Psoas muscle (tissue), 8 donors: Measurements from ENCODE around the gene PLET1. TPM values are rescaled to one million over a fixed set of nuclear protein-coding genes. Genes with fewer than 3 reads are reported as not detected.
A peak's percentile ranks its signal among the peaks of the same experiment; 100 is the strongest.

Experiments
- ATAC-seq, 4 donors: fragments of 200-7000 bp; cut with Tn5 transposase; one replicate each; pipeline ENCODE4 v1.9.1; 2020; ENCODE audit warnings: moderate library complexity in 3 of 4, mild to moderate bottlenecking in 2 of 4
- DNase-seq, 2 donors: peaks; one replicate each; pipeline ENCODE4 v3.0.0-alpha.2; 2020
- H3K27ac ChIP-seq: fragments of 200-600 bp; one replicate; pipeline ENCODE4 v1.8.0; 2022
- H3K27me3 ChIP-seq, 3 donors: fragments of 200-600 bp in 1 of 3; one replicate each; pipeline versions ENCODE4 v1.6.1 to v1.8.0; 2013 to 2022; ENCODE audit warnings: low read length in 2 of 3, mild to moderate bottlenecking in 2 of 3, moderate library complexity in 1 of 3; ENCODE audit not compliant: insufficient read depth in 3 of 3
- H3K36me3 ChIP-seq, 2 donors: fragments of 200-600 bp in 1 of 2; one replicate each; pipeline versions ENCODE4 v1.6.1 to v1.8.0; 2013 to 2022; ENCODE audit warnings: low read depth in 1 of 2, mild to moderate bottlenecking in 1 of 2, moderate library complexity in 1 of 2; ENCODE audit not compliant: insufficient read depth in 1 of 2
- H3K4me1 ChIP-seq: fragments of 200-600 bp; one replicate; pipeline ENCODE4 v1.8.0; 2022
- H3K4me3 ChIP-seq: fragments of 200-600 bp; one replicate; pipeline ENCODE4 v1.8.0; 2022; ENCODE audit warnings: mild to moderate bottlenecking
- H3K9me3 ChIP-seq: fragments of 200-600 bp; one replicate; pipeline ENCODE4 v1.8.0; 2022
- WGBS, 3 donors: extraction: QIAGEN DNeasy Blood & Tissue Kit; methylation state at CpG; one replicate each; pipeline versions ENCODE4 v1.1.6 to v1.1.7; 2013; 5-methylcytosine and 5-hydroxymethylcytosine counted together
- intact Hi-C, 2 donors: fragments of 100-400 bp; cut with DNase I; formaldehyde crosslinking; loops; one replicate each; pipeline versions ENCODE4 v1.11.0 to v1.14.2; 2022
- polyA plus RNA-seq, 3 donors: library from polyadenylated mRNA; stranded (reverse); fragments of 200-250 nt; gene quantifications; one replicate each; pipeline ENCODE4 v1.2.3, GENCODE V29; 2013
- total RNA-seq, 4 donors: library from RNA; stranded (reverse); fragmentation: NEBNext Ultra II Directional in 2 of 4; extraction: Animal tissue kit (Norgen Biotek cat#: 25700) in 2 of 4; gene quantifications; one replicate each; pipeline versions ENCODE4 v1.2.1 to v1.2.4, GENCODE V29; 2021 to 2023
- TF ChIP-seq, protein P1 (sequence below): fragments of 200-600 bp; IDR thresholded peaks from one replicate; pipeline ENCODE4 v1.8.0; 2022; ENCODE audit warnings: antibody characterized with exemption
- donor health status: healthy with polysubstance abuse.
- donor health status: DM: no; HTN: no; CAD: no; lungs with moderate emphysema.
- donor health status: Bipolar disorder and iron deficiency.
- donor health status: healthy.
- donor health status: DM: yes; HTN: yes; CAD: no.
- donor health status: DM: no; HTN: no; CAD: no.
- donor health status: DM: no; HTN: no; CAD: no.
- donor health status: DM: yes; HTN: yes; CAD: no.

The PLET1 gene
- total and polyA plus RNA-seq, 7 donors: not detected

DNA sequence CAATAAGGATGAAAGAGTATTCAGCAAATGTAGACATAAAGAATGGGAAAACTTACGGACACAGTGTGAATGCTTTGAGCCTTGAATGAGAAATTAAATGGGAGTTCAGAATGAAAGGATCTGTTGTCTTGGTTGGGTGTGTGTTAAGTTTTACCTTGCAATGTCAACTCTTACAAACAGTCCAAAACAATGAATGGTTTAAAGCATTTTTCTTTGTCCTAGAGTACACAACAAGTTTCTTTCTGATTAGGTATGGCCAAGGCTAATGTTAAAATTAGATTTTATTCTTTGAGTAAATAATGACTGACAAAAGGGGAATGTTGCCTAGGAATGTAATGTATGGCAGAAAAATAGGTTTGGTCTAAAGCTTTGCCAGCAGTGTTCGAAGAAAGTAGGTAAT lies 32.0 kb downstream of the PLET1 start:
- peaks cover 4 to 63% of the 10 kb centered on the region in 2 donors for H3K36me3 ChIP-seq
- no peak for ATAC-seq
- intact Hi-C loops: loop anchor here in 1 of 2 donors (10.0 kb wide), 1 partner anchor 1066 kb away; no protein-coding TSS in a partner anchor
- H3K27me3 ChIP-seq: no peaks in the 10 kb centered on the region
- H3K27ac ChIP-seq: no peak overlapping the region
- WGBS, 3 donors: 93 to 97% (median 97%) methylated on average over 2 of the region's 2 CpGs
- TF ChIP-seq, protein P1, sequence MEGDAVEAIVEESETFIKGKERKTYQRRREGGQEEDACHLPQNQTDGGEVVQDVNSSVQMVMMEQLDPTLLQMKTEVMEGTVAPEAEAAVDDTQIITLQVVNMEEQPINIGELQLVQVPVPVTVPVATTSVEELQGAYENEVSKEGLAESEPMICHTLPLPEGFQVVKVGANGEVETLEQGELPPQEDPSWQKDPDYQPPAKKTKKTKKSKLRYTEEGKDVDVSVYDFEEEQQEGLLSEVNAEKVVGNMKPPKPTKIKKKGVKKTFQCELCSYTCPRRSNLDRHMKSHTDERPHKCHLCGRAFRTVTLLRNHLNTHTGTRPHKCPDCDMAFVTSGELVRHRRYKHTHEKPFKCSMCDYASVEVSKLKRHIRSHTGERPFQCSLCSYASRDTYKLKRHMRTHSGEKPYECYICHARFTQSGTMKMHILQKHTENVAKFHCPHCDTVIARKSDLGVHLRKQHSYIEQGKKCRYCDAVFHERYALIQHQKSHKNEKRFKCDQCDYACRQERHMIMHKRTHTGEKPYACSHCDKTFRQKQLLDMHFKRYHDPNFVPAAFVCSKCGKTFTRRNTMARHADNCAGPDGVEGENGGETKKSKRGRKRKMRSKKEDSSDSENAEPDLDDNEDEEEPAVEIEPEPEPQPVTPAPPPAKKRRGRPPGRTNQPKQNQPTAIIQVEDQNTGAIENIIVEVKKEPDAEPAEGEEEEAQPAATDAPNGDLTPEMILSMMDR: no peak
- no peak overlapping the region for H3K4me3 ChIP-seq
- H3K9me3 ChIP-seq: no peaks in the 10 kb centered on the region
- H3K4me1 ChIP-seq: peaks cover 14% of the 10 kb centered on the region
- DNase-seq: no peak

DNA sequence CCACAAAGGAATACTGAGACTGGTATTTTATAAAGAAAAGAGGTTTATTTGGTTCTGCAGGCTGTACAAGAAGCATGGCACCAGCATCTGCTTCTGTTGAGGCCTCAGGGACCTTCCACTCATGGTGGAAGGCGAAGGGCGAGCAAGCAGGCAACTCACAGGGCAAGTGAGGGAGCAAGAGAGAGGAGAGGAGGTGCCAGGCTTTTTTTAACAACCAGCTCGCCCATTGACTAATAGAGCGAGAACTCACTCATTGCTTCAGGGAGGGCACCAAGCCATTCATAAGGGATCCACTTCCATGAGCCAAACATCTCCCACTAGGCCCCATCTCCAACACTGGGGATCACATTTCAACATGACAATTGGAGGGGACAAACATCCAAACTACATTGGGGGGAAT lies 33.2 kb downstream of the PLET1 start:
- H3K36me3 ChIP-seq: peaks cover 4 to 51% of the 10 kb centered on the region in 2 donors
- TF ChIP-seq, protein P1: no peak
- WGBS, 3 donors: 61 to 76% (median 75%) methylated on average over 4 of the region's 4 CpGs
- H3K9me3 ChIP-seq: no peaks in the 10 kb centered on the region
- H3K4me1 ChIP-seq: peaks cover 14% of the 10 kb centered on the region
- DNase-seq: no peak
- peak in 2 of 4 donors; percentile 57 to 62 for ATAC-seq
- H3K27me3 ChIP-seq: no peaks in the 10 kb centered on the region
- peak overlapping the region; percentile 72 for H3K4me3 ChIP-seq
- intact Hi-C loops: loop anchor here in 1 of 2 donors (10.0 kb wide), 1 partner anchor 1067 kb away; no protein-coding TSS in a partner anchor
- peak overlapping the region; percentile 99 for H3K27ac ChIP-seq

DNA sequence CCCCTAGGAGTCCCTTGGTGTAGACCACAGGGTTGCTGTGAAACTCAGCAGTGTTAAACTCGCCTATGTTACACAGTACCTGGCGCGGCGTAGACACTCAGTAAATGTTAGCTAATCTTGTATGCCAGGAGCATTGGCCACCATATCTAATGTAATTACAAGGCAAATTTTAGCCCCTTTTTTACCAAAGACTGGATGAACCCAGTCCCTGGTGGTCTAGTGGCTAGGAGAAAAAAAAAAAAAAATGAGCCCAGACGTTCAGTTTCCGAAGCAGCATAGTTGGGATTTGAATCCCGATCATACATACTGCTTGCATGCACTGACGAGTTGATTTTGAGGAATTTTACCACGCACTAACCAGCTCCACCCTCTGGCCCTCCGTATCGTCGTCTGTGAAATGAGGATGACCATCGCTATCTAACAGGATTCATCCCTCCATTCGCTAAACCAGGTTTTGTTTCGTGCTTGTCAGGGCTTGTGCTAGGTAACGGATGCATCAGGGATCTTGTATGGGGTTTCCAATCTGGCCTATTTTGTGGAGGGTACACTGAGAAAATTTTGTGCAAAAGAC lies 33.7 kb downstream of the PLET1 start:
- intact Hi-C loops: loop anchor here in 1 of 2 donors (10.0 kb wide), 1 partner anchor 1068 kb away; no protein-coding TSS in a partner anchor
- 4 to 7% (median 5%) methylated on average over 16 of the region's 16 CpGs for WGBS, 3 donors

DNA sequence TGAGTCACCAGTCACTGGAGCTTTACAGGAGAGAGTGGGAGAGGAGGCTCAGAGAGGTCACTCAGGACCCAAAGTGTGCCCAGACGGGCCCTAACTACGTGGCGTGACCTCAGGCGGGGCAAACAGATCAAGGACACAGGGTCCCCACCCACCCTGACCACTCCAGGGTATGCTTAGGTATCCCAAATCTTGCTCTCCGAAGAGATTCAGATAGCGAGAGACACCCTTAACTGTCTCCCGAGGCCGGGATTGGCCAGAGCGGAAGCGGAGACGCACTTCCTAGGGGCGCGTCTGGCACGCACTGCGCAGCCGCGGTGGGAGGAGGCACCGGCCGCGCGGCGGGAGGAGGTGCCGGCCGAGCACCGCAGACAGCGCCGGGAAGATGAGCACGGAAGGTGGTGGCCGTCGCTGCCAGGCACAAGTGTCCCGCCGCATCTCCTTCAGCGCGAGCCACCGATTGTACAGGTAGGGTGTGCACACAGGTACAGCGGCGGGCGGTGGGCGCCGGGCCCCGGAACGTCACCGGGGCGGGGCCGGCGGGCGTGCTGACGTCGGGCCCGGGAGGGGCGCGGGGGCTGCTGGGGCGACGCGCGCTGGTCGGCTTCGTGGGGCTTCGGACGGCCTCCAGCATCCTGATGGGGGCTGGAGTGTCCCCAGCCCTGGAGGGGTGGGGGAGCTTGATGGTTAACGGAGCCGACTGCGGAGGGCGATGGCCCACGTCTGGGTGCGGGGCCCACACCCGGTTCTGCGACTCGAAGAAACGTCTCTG lies 34.4 kb downstream of the PLET1 start, which contains the start of gene PTS:
Gene PTS, plus strand, starts transcription at position 367 of the 769 bp plus-strand sequence. Its CDS starts 16 bp downstream, at position 383.
- intact Hi-C loops: loop anchor here in 1 of 2 donors (10.0 kb wide), 1 partner anchor 1069 kb away; no protein-coding TSS in a partner anchor

More for the DNA sequence above, 33.7 kb downstream of the PLET1 start:
- Histone ChIP-seq H3K4me3 (peak overlapping the region; percentile 72), H3K27ac (peak overlapping the region; percentile 99), H3K4me1 (peaks cover 14% of the 10 kb centered on the region), H3K9me3 (no peaks in the 10 kb centered on the region), H3K36me3 (peaks cover 4 to 45% of the 10 kb centered on the region in 2 donors), H3K27me3 (no peaks in the 10 kb centered on the region)
- DNase-seq: no peak
- TF ChIP-seq, protein P1: no peak
- ATAC-seq: peak; percentile 44 to 59 (median 49)

More for the DNA sequence above, 34.4 kb downstream of the PLET1 start, which contains the start of gene PTS:
- Histone ChIP-seq H3K36me3 (peaks cover 4 to 39% of the 10 kb centered on the region in 2 donors), H3K4me3 (peak within 1 kb of the TSS; percentile 72), H3K9me3 (no peaks in the 10 kb centered on the region), H3K4me1 (peaks cover 14% of the 10 kb centered on the region), H3K27me3 (no peaks in the 10 kb centered on the region), H3K27ac (peak within 1 kb of the TSS; percentile 99)
- TF ChIP-seq, protein P1: no peak
- WGBS, 3 donors: 0% methylated on average over 46 to 70 of the region's 70 CpGs
- DNase-seq: peak; percentile 89 to 94
- peak; percentile 96 to 99 (median 98) for ATAC-seq
